HEK293T (cell line): Measurements from ENCODE around the gene CEP170.

Experiments
- CTCF ChIA-PET: fragments of 350-600 bp; formaldehyde crosslinking; extraction: SDS; loops from one replicate; lab custom pipeline; 2021; ENCODE audit warnings: antibody characterized with exemption, inconsistent platforms; lab: Yijun Ruan, JAX
- POLR2A ChIA-PET: fragments of 350-600 bp; formaldehyde crosslinking; extraction: SDS; loops from one replicate; lab custom pipeline; 2020; ENCODE audit warnings: antibody characterized with exemption, inconsistent platforms; lab: Yijun Ruan, JAX
- DNase-seq: peaks from one replicate; pipeline ENCODE4 v3.0.0; 2012; ENCODE audit warnings: mixed read lengths; ENCODE audit errors: extremely low spot score
- ARNT ChIP-seq: fragments of 450-650 bp; IDR thresholded peaks from 2 replicates; pipeline ENCODE4 v1.6.1; 2017; ENCODE audit warnings: mild to moderate bottlenecking
- BHLHE40 ChIP-seq: fragments of 450-650 bp; IDR thresholded peaks from 2 replicates; pipeline ENCODE4 v1.6.1; 2016; ENCODE audit warnings: mild to moderate bottlenecking, moderate library complexity, borderline replicate concordance
- CTBP1 ChIP-seq: fragments of 450-650 bp; IDR thresholded peaks from 2 replicates; pipeline ENCODE4 v1.6.1; 2016; ENCODE audit warnings: borderline replicate concordance
- ELF4 ChIP-seq: fragments of 450-650 bp; IDR thresholded peaks from 2 replicates; pipeline ENCODE4 v1.6.1; 2017; ENCODE audit warnings: antibody characterized with exemption
- FOXA1 ChIP-seq: fragments of 450-650 bp; IDR thresholded peaks from 2 replicates; pipeline ENCODE4 v1.6.1; 2016; ENCODE audit warnings: mild to moderate bottlenecking
- FOXK2 ChIP-seq: fragments of 450-650 bp; IDR thresholded peaks from 2 replicates; pipeline ENCODE4 v1.6.1; 2016; ENCODE audit warnings: mild to moderate bottlenecking
- FOXM1 ChIP-seq: fragments of 450-650 bp; IDR thresholded peaks from 2 replicates; pipeline ENCODE4 v1.6.1; 2017; ENCODE audit warnings: mild to moderate bottlenecking, borderline replicate concordance
- HDGF ChIP-seq: fragments of 450-650 bp; IDR thresholded peaks from 2 replicates; pipeline ENCODE4 v1.6.1; 2017; ENCODE audit warnings: antibody characterized with exemption, borderline replicate concordance
- L3MBTL2 ChIP-seq: fragments of 450-650 bp; conservative IDR thresholded peaks from 2 replicates; pipeline ENCODE4 v1.6.1; 2016; ENCODE audit warnings: mild to moderate bottlenecking
- LEF1 ChIP-seq: fragments of 450-650 bp; IDR thresholded peaks from 2 replicates; pipeline ENCODE4 v1.6.1; 2017; ENCODE audit warnings: mild to moderate bottlenecking, borderline replicate concordance
- NFRKB ChIP-seq: fragments of 450-650 bp; IDR thresholded peaks from 2 replicates; pipeline ENCODE4 v1.6.1; 2016; ENCODE audit warnings: mild to moderate bottlenecking, moderate library complexity
- SP1 ChIP-seq: fragments of 450-650 bp; IDR thresholded peaks from 2 replicates; pipeline ENCODE4 v1.6.1; 2017
- SUZ12 ChIP-seq: fragments of 450-650 bp; IDR thresholded peaks from 2 replicates; pipeline ENCODE4 v1.6.1; 2016; ENCODE audit warnings: mild to moderate bottlenecking
- TARDBP ChIP-seq: fragments of 450-650 bp; IDR thresholded peaks from 2 replicates; pipeline ENCODE4 v1.6.1; 2016
- ZNF384 ChIP-seq: fragments of 450-650 bp; IDR thresholded peaks from 2 replicates; pipeline ENCODE4 v1.6.1; 2016
- TF ChIP-seq, protein P1 (sequence below): fragments of 450-650 bp; IDR thresholded peaks from 2 replicates; pipeline ENCODE4 v1.6.1; 2016

The CEP170 gene

GRCh38 chr1:243254927-243255790, at the start of gene CEP170:
Gene CEP170 (minus strand): TSS chr1:243255281. CDS start chr1:243225280, 30,001 bp downstream.
- CTCF ChIA-PET, result interaction anchor here (1.9 kb wide), 1 partner anchor 10 kb away, joined by 4 read pairs; no protein-coding TSS in a partner anchor
- POLR2A ChIA-PET, result interaction anchor here (0.6 to 1.5 kb wide), 17 partner anchors 10 to 1615 kb away, joined by 3 to 12 read pairs (median 4); partner anchors contain the start of genes CHML, EXO1 and OPN3
- no peak for TF ChIP-seq FOXM1
- TF ChIP-seq TARDBP, result no peak
- no peak; the same call in 1 of the 2 replicates for TF ChIP-seq SUZ12
- TF ChIP-seq, protein P1, sequence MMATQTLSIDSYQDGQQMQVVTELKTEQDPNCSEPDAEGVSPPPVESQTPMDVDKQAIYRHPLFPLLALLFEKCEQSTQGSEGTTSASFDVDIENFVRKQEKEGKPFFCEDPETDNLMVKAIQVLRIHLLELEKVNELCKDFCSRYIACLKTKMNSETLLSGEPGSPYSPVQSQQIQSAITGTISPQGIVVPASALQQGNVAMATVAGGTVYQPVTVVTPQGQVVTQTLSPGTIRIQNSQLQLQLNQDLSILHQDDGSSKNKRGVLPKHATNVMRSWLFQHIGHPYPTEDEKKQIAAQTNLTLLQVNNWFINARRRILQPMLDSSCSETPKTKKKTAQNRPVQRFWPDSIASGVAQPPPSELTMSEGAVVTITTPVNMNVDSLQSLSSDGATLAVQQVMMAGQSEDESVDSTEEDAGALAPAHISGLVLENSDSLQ, result peak; percentile 86
- no peak for TF ChIP-seq FOXA1
- no peak for TF ChIP-seq FOXK2
- no peak for TF ChIP-seq NFRKB
- peak; percentile 45 for TF ChIP-seq L3MBTL2
- TF ChIP-seq BHLHE40, result no peak
- TF ChIP-seq ZNF384, result no peak
- no peak; the same call in 1 of the 2 replicates for TF ChIP-seq LEF1
- TF ChIP-seq ELF4, result peak; percentile 37; the same call in 1 of the 2 replicates
- TF ChIP-seq HDGF, result peak; percentile 95; the same call in 1 of the 2 replicates
- TF ChIP-seq CTBP1, result no peak
- peak; percentile 98 for DNase-seq

GRCh38 chr1:243301059-243301458, 46.0 kb upstream of the CEP170 start:
- POLR2A ChIA-PET, result no interaction called here

DNA sequence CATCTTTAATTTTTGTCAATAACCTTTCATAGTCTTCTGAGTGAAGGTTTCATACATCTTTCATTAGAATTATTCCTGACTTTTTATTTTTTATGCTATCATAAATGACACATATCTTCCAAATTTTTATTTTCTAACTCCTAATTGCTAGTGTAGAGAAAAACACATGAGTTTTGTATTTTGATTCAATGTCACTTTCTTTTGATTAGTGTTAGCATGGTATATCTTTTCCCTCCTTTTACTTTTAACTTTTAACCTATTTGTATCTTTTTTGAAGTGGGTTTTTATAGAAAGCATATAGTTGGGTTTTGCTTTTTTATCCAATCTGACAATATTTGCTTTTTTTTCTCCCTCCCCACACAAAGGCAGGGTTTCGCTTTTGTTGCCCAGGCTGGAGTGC, 44.0 kb upstream of the CEP170 start:
- ChIA-PET CTCF (no interaction called here), POLR2A (no interaction called here)
- no peak for DNase-seq
- TF ChIP-seq HDGF, result no peak
- no peak for TF ChIP-seq ELF4
- no peak for TF ChIP-seq FOXK2
- no peak for TF ChIP-seq FOXM1
- no peak for TF ChIP-seq ARNT
- no peak for TF ChIP-seq LEF1
- no peak for TF ChIP-seq SP1
- no peak for TF ChIP-seq CTBP1
- no peak for TF ChIP-seq FOXA1
- TF ChIP-seq ZNF384, result no peak
- no peak for TF ChIP-seq NFRKB
- no peak for TF ChIP-seq SUZ12
- TF ChIP-seq TARDBP, result no peak
- TF ChIP-seq, protein P1, result no peak

More at GRCh38 chr1:243301059-243301458, 46.0 kb upstream of the CEP170 start:
- CTCF ChIA-PET, result no interaction called here
- TF ChIP-seq, protein P1, result no peak
- no peak for TF ChIP-seq BHLHE40
- TF ChIP-seq NFRKB, result no peak
- TF ChIP-seq SUZ12, result no peak
- no peak for TF ChIP-seq LEF1
- no peak for TF ChIP-seq FOXM1
- TF ChIP-seq L3MBTL2, result no peak
- TF ChIP-seq FOXK2, result no peak
- no peak for TF ChIP-seq CTBP1
- TF ChIP-seq ELF4, result no peak
- no peak for TF ChIP-seq SP1
- TF ChIP-seq ZNF384, result no peak
- no peak for TF ChIP-seq TARDBP
- no peak for TF ChIP-seq ARNT
- TF ChIP-seq HDGF, result no peak
- TF ChIP-seq FOXA1, result no peak
- no peak for DNase-seq

GRCh38 chr1:243294723-243295121, 39.6 kb upstream of the CEP170 start:
- TF ChIP-seq SP1 (no peak), TARDBP (no peak), BHLHE40 (no peak), L3MBTL2 (no peak), FOXA1 (no peak), NFRKB (no peak), LEF1 (no peak), HDGF (no peak), FOXK2 (no peak), ZNF384 (no peak), ELF4 (no peak), ARNT (no peak), FOXM1 (no peak), CTBP1 (no peak), SUZ12 (no peak)
- TF ChIP-seq, protein P1, result no peak
- DNase-seq, result no peak
- ChIA-PET CTCF (no interaction called here), POLR2A (no interaction called here)
